Natural killer cell (primary cell): Measurements from ENCODE around the gene HS3ST2. TPM values are rescaled to one million over a fixed set of nuclear protein-coding genes. Genes with fewer than 3 reads are reported as not detected.
"Not testable (repeated sequence)": the region's sequence is repeated elsewhere in the genome, so short reads cannot be mapped to it uniquely, and the experiment has no call there.

Experiments
- ATAC-seq, 3 donors: fragments of 150-1000 bp in 2 of 3; fragments of 200-7000 bp in 1 of 3; cut with Tn5 transposase; 1 replicate in 1 of 3; 2 replicates in 2 of 3; pipeline ENCODE4 v1.10.0; 2021; ENCODE audit warnings: mild to moderate bottlenecking in 2 of 3, moderate library complexity in 2 of 3
- DNase-seq, 2 donors: peaks; one replicate each; pipeline versions ENCODE4 v3.0.0 to v3.0.0-alpha.2; 2013 to 2021; ENCODE audit warnings: mixed read lengths in 1 of 2
- H3K27ac ChIP-seq: one replicate; pipeline ENCODE4 v1.5.1; 2013; ENCODE audit warnings: mild to moderate bottlenecking, low read length
- H3K27me3 ChIP-seq: one replicate; pipeline ENCODE4 v1.6.1; 2013; ENCODE audit warnings: low read length; ENCODE audit not compliant: control insufficient read depth, insufficient read depth
- H3K36me3 ChIP-seq: one replicate; pipeline ENCODE4 v1.6.1; 2013; ENCODE audit warnings: low read length; ENCODE audit not compliant: control insufficient read depth, insufficient read depth
- H3K4me1 ChIP-seq: one replicate; pipeline ENCODE4 v1.6.1; 2013; ENCODE audit warnings: low read length; ENCODE audit not compliant: control insufficient read depth, insufficient read depth
- H3K4me3 ChIP-seq: one replicate; pipeline ENCODE4 v1.5.1; 2013; ENCODE audit warnings: low read length
- H3K9me3 ChIP-seq: one replicate; pipeline ENCODE4 v1.6.1; 2013; ENCODE audit warnings: low read length; ENCODE audit not compliant: control insufficient read depth, insufficient read depth
- H3K27ac Mint-ChIP-seq, 2 donors: one replicate each; pipeline ENCODE4 v1.8.0; 2022; ENCODE audit warnings: mild to moderate bottlenecking in 2 of 2, mixed read lengths in 2 of 2, moderate library complexity in 1 of 2
- H3K27me3 Mint-ChIP-seq, 2 donors: one replicate each; pipeline ENCODE4 v1.8.0; 2022; ENCODE audit warnings: low read depth in 2 of 2, mixed read lengths in 2 of 2
- H3K36me3 Mint-ChIP-seq: one replicate; pipeline ENCODE4 v1.8.0; 2022; ENCODE audit warnings: mixed read lengths
- H3K4me1 Mint-ChIP-seq, 2 donors: one replicate each; pipeline ENCODE4 v1.8.0; 2022; ENCODE audit warnings: mixed read lengths in 2 of 2
- H3K4me3 Mint-ChIP-seq: one replicate; pipeline ENCODE4 v1.8.0; 2022; ENCODE audit warnings: mild to moderate bottlenecking, moderate library complexity, mixed read lengths
- H3K9me3 Mint-ChIP-seq, 2 donors: one replicate each; pipeline ENCODE4 v1.8.0; 2022; ENCODE audit warnings: mixed read lengths in 2 of 2
- CTCF ChIP-seq: fragments of 200-600 bp; IDR thresholded peaks from one replicate; pipeline ENCODE4 v1.8.0; 2022; ENCODE audit warnings: antibody characterized with exemption
- WGBS: methylation state at CpG from one replicate; pipeline ENCODE4 v1.1.7; 2013; ENCODE audit warnings: missing lambda C conversion rate; ENCODE audit not compliant: insufficient coverage; 5-methylcytosine and 5-hydroxymethylcytosine counted together
- intact Hi-C: fragments of 100-400 bp; cut with micrococcal nuclease; formaldehyde crosslinking; loops from one replicate; pipeline ENCODE4 v1.14.2; 2022
- total RNA-seq, 4 donors: library from RNA; stranded (reverse); fragments of 120-200 nt in 1 of 4; gene quantifications; one replicate each; pipeline versions ENCODE4 v1.2.3 to v1.2.4, GENCODE V29; 2013 to 2022

HS3ST2 gene
- total RNA-seq, 3 donors from 2014 or later (not counting 1 experiment from before 2014, with no cell fraction given), result not detected

DNA sequence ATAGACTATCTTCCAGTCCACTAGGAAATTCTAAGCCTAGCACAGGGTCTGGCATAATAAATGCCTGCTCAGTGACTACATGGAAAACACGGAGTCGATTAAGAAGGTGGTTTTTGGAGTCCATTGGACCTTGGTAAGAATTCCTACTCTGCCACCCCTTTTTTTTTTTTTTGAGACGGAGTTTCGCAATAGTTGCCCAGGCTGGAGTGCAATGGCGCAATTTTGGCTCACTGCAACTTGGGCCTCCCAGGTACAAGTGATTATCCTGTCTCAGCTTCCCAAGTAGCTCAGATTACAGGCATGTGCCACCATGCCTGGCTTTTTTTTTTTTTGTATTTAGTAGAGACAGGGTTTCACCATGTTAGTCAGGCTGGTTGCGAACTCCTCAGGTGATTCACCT, 123.2 kb downstream of the HS3ST2 start:
- H3K27me3 Mint-ChIP-seq, result peaks cover 14 to 25% of the 10 kb centered on the region in 2 donors
- Histone ChIP-seq H3K4me1 (no peaks in the 10 kb centered on the region), H3K36me3 (no peaks in the 10 kb centered on the region), H3K27me3 (no peaks in the 10 kb centered on the region), H3K4me3 (no peak overlapping the region), H3K9me3 (no peaks in the 10 kb centered on the region), H3K27ac (no peak overlapping the region)
- no peaks in the 10 kb centered on the region for H3K9me3 Mint-ChIP-seq
- H3K36me3 Mint-ChIP-seq, result no peaks in the 10 kb centered on the region
- no peaks in the 10 kb centered on the region for H3K4me1 Mint-ChIP-seq
- no peak for DNase-seq
- ATAC-seq, result no peak
- WGBS, result 70% methylated on average over 5 of the region's 6 CpGs
- intact Hi-C loops, result no loop called here
- H3K27ac Mint-ChIP-seq, result no peak overlapping the region
- no peak for TF ChIP-seq CTCF
- H3K4me3 Mint-ChIP-seq, result no peak overlapping the region

DNA sequence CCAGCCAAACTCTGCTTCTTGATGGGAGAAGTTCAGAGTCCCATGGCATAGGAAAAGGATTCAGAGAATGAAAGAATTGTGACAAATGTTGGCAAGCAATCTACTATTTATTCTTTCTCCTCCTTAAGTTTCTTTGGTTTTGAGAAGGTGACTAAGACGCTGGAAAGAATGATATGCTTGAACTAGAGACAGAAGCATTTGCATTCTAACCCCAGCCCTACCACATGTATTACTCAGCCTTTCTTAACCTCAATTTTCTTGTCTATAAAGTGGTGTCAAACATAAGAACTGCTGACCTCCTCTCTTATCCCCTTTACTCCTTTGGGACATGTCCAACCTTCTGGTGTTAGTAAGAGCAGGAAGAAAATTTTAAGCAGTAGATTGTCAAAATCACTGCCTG, 124.7 kb downstream of the HS3ST2 start:
- Histone ChIP-seq H3K9me3 (no peaks in the 10 kb centered on the region), H3K36me3 (no peaks in the 10 kb centered on the region), H3K27ac (no peak overlapping the region), H3K4me3 (no peak overlapping the region), H3K27me3 (no peaks in the 10 kb centered on the region), H3K4me1 (no peaks in the 10 kb centered on the region)
- no peaks in the 10 kb centered on the region for H3K9me3 Mint-ChIP-seq
- no peak for ATAC-seq
- H3K27ac Mint-ChIP-seq, result no peak overlapping the region
- no peak for DNase-seq
- no peaks in the 10 kb centered on the region for H3K4me1 Mint-ChIP-seq
- intact Hi-C loops, result no loop called here
- H3K36me3 Mint-ChIP-seq, result no peaks in the 10 kb centered on the region
- peaks cover 9 to 25% of the 10 kb centered on the region in 2 donors for H3K27me3 Mint-ChIP-seq
- no peak for TF ChIP-seq CTCF
- H3K4me3 Mint-ChIP-seq, result no peak overlapping the region
- WGBS, result no CpG with 5 or more reads among the region's 1 CpG

DNA sequence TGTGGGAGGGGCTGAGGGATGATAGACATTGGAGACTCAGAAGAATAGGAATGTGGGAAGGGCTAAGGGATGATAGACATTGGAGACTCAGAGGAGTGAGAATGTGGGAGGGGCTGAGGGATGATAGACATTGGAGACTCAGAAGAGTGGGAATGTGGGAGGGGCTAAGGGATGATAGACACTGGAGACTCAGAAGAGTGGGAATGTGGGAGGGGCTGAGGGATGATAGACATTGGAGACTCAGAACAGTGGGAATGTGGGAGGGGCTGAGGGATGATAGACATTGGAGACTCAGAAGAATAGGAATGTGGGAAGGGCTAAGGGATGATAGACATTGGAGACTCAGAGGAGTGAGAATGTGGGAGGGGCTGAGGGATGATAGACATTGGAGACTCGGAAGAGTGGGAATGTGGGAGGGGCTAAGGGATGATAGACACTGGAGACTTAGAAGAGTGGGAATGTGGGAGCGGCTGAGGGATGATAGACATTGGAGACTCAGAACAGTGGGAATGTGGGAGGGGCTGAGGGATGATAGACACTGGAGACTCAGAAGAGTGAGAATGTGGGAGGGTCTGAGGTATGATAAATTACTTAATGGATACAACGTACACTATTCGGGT, 125.9 kb downstream of the HS3ST2 start:
- peaks cover 14 to 35% of the 10 kb centered on the region in 2 donors for H3K27me3 Mint-ChIP-seq
- DNase-seq, intact Hi-C loops, H3K27ac ChIP-seq, ATAC-seq, H3K36me3 ChIP-seq, H3K9me3 Mint-ChIP-seq, H3K4me1 ChIP-seq, H3K4me1 Mint-ChIP-seq, H3K4me3 ChIP-seq, H3K9me3 ChIP-seq, H3K4me3 Mint-ChIP-seq, H3K27me3 ChIP-seq, H3K27ac Mint-ChIP-seq, H3K36me3 Mint-ChIP-seq: not testable (repeated sequence)
- WGBS, result 78% methylated on average over 4 of the region's 4 CpGs

- WGBS, result 100% methylated on average over 2 of the region's 2 CpGs
- peaks cover 21 to 46% of the 10 kb centered on the region in 2 donors for H3K27me3 Mint-ChIP-seq
- no peaks in the 10 kb centered on the region for H3K4me1 ChIP-seq
- no peaks in the 10 kb centered on the region for H3K36me3 ChIP-seq
- no peak overlapping the region for H3K4me3 Mint-ChIP-seq
- H3K4me1 Mint-ChIP-seq, result no peaks in the 10 kb centered on the region
- no peak overlapping the region for H3K27ac ChIP-seq
- no peak overlapping the region for H3K4me3 ChIP-seq
- H3K9me3 ChIP-seq, result no peaks in the 10 kb centered on the region
- H3K27ac Mint-ChIP-seq, result no peak overlapping the region
- no peaks in the 10 kb centered on the region for H3K27me3 ChIP-seq
- H3K9me3 Mint-ChIP-seq, result no peaks in the 10 kb centered on the region
- H3K36me3 Mint-ChIP-seq, result no peaks in the 10 kb centered on the region
- intact Hi-C loops, result no loop called here
- ATAC-seq, result no peak
- no peak for DNase-seq
- TF ChIP-seq CTCF, result no peak
These were observed 128.1 kb downstream of the HS3ST2 start for GRCh38 chr16:22941970-22942501.
